Right ventricle myocardium inferior (tissue), 1 donor: ENCODE measurements around the gene SYNPR. TPM values are rescaled to one million over a fixed set of nuclear protein-coding genes. Genes with fewer than 3 reads are reported as not detected.
A peak's percentile ranks its signal among the peaks of the same experiment; 100 is the strongest.
"Not testable (repeated sequence)": the region's sequence is repeated elsewhere in the genome, so short reads cannot be mapped to it uniquely, and the experiment has no call there.

Experiments
- ATAC-seq: fragments of 200-7000 bp; cut with Tn5 transposase; one replicate; pipeline ENCODE4 v1.9.1; 2020; ENCODE audit warnings: mild to moderate bottlenecking, moderate library complexity
- DNase-seq: peaks from one replicate; pipeline ENCODE4 v3.0.0; 2021; ENCODE audit errors: missing footprints
- intact Hi-C: fragments of 100-400 bp; cut with DNase I; formaldehyde crosslinking; loops from one replicate; pipeline ENCODE4 v1.11.0; 2022
- total RNA-seq: library from RNA; stranded (reverse); fragmentation: NEBNext Ultra II Directional; extraction: Animal tissue kit (Norgen Biotek cat#: 25700); gene quantifications from one replicate; pipeline ENCODE4 v1.2.1, GENCODE V29; 2021
- donor health status: DM: no; HTN: yes; CAD: no; lungs with severe emphysema.

The SYNPR gene
- total RNA-seq, 1 donor from 2014 or later = not detected

DNA sequence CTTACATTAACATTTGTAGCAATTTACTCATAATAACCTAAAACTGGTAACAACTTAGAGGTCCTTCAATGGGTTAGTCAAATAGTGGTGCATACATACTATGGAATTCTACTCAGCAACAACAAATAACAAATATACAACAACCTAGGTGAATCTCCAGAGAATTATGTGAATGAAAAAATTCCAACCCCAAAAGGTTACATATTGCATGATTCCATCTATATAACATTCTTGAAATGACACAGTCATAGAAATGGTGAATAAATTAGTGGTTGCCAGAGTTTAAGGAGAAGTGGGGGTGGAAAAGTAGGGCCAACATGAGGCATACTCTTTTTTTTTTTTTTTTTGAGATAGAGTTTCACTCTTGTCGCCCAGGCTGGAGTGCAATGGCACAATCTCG lies 361.7 kb downstream of the SYNPR start:
- ATAC-seq (no peak), DNase-seq (no peak)
- intact Hi-C loops = no loop called here

DNA sequence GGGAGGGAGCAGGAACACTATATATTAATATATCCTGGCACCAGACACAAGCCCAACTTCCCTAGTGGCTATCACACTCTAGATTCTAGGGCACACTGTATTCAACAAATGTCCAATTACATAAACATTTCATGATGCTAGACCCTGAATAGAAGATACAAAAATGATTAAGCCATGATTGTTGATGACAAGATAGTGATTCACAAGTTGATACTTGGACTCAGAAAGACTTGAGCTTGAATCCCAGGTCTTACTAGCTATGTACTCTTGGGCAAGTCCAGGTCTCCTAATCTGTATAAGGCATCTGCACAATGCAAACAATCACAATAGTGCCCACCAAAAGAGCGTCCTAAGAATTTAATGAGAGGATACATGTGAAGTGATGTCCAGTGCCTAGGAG lies 364.4 kb downstream of the SYNPR start:
- no peak for ATAC-seq
- no peak for DNase-seq
- intact Hi-C loops = no loop called here

GRCh38 chr3:63644212-63644797 lies 366.2 kb downstream of the SYNPR start:
- intact Hi-C loops = no loop called here

DNA sequence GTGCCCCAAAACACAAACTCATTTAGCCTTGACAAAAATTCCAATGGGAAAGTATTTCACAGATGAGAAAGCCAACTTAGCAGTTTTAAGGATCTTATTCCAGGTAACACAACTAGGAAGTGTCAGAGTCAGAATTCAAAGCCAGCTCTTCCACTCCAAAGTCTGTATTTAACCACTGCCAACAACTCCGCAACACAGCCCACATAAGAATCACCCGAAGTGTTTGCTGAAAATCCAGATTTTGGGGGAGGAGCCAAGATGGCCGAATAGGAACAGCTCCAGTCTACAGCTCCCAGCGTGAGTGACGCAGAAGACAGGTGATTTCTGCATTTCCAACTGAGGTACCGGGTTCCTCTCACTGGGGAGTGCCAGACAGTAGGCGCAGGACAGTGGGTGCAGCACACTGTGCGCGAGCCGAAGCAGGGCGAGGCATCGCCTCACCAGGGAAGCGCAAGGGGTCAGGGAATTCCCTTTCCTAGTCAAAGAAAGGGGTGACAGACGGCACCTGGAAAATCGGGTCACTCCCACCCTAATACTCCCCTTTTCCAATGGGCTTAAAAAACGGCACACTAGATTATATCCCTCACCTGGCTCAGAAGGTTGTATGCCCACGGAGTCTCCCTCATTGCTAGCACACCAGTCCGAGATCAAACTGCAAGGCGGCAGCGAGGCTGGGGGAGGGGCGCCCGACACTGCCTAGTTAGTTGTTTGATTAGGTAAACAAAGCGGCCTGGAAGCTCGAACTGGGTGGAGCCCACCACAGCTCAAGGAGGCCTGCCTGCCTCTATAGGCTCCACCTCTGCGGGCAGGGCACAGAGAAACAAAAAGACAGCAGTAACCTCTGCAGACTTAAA lies 367.0 kb downstream of the SYNPR start:
- intact Hi-C loops = not testable (repeated sequence)
- peak; percentile 64 for DNase-seq

More at GRCh38 chr3:63644212-63644797, 366.2 kb downstream of the SYNPR start:
- ATAC-seq = no peak
- DNase-seq = no peak

DNA sequence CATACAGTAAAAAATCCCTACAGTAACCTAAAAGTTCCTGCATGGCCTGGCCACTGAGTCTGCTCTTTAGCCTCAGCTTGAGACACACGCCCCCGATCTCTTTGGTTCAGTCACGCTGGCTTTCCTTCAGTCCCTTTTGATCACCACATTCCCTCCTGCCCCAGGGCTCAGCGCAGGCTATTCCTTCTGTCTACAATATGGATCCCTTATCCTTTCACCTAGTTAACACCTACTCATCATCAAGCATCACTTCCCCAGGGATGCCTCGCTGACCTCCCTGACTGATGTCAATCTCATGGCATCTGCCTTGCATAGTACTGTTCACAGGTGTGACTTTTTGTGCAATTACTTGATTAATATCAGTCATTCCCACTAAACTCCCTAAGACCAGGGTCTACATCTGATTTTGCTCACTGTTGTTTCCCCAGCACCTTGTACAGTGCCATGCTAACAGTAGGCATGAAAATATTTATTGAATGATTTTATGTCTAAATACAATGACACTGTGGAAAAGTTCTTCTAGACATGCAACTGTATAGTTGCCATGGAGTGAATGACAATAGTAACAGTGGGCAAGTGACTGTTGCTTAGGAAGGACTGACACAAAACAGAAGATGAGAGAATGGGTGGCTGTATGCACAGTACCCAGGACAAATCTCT lies 374.1 kb downstream of the SYNPR start, which contains the start of gene SNTN:
Gene SNTN (plus strand): TSS at position 610 of the 660 bp plus-strand sequence. CDS start 13 bp downstream, at position 623.
- DNase-seq (no peak), ATAC-seq (no peak)
- intact Hi-C loops = no loop called here

More for the DNA sequence above, 367.0 kb downstream of the SYNPR start:
- not testable (repeated sequence) for ATAC-seq

DNA sequence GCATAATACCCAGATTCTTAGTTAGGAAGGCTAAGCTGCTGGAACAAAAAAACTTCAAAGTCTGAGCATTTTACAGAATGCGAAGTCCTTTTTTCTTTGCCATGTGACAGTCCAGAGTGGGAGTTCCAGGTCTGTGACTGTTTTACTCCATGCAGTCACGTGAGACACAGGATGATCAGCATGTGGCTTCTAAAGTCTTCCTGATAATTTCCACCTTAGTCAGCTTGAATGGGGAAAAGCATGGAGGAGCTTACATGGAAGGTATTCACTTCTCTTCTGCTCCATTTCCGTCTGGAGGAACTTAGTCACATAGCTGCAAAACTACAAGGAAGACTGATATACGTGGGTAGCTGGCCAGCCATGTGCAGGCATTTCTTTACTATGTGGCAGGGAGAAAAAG lies 376.1 kb downstream of the SYNPR start:
- intact Hi-C loops = no loop called here
- DNase-seq (no peak), ATAC-seq (no peak)

- ATAC-seq (no peak), DNase-seq (no peak)
- intact Hi-C loops = no loop called here
These were observed 376.8 kb downstream of the SYNPR start for GRCh38 chr3:63654931-63655330.

GRCh38 chr3:63655519-63655918 lies 377.4 kb downstream of the SYNPR start:
- intact Hi-C loops = no loop called here
- ATAC-seq = no peak
- DNase-seq = no peak

DNA sequence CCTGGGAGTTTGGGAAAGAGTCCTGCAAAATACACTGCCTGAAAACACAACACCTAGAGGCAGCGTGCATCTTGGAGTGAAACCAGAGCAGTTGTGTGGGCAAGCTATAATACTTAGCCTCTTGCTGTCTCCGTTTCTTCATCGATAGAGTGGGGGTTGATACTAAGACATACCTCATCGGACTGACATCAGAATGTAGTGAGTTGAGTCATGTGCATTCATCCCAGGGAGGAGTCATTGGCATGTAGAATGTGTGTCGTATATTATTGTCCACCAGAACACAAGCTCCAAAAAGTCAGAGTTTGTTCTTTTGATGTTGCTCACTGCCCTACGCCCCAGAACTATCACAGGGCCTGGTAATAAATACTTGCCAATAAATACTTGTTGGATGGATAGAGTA lies 378.7 kb downstream of the SYNPR start:
- DNase-seq = no peak
- ATAC-seq = no peak
- intact Hi-C loops = no loop called here

- DNase-seq (no peak), ATAC-seq (no peak)
These were observed 383.1 kb downstream of the SYNPR start for GRCh38 chr3:63661242-63661641.

DNA sequence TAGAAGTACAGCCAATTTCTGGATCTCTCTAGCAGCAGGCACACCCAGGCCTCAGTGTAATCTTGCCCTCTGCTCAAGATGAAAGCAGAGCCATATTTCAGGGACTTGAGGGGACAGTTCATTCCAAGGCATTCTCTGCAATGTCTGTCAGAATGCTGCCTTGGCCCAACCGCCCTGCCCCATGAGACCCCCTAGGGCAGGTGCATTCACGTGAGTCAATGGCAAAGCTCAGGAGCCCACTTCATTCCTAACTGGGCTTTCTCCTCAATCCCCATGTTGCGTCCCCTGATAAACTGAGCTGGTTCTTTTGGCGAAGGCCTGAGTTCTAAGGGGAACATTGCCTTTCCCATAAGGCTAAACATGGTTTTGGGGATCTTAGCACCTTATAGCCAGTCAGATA lies 383.9 kb downstream of the SYNPR start:
- intact Hi-C loops = no loop called here
- DNase-seq = no peak
- no peak for ATAC-seq

More at GRCh38 chr3:63661242-63661641, 383.1 kb downstream of the SYNPR start:
- intact Hi-C loops = no loop called here

DNA sequence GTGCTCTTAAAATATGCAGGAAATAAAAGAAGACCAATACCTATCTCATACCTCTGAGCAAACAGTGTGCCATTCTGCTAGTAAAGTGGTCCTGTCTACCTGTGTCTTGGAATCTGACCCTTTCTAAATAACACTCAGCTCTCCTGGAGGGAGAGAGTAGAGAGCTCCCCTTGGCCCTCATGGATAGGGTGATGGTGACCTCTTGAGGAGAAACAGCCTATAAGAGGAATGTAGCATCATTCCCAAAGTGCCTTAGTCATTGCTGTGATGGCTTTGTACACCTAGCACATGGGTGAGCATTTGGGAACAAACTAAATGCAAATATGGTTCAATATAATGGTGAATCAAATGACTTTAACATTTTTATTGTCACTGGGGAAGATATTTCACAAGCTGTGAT lies 384.4 kb downstream of the SYNPR start:
- intact Hi-C loops = no loop called here
- no peak for ATAC-seq

More for the DNA sequence above, 384.4 kb downstream of the SYNPR start:
- no peak for DNase-seq
